ENCODE measurements around the gene PLEKHA4. TPM values are rescaled to one million over a fixed set of nuclear protein-coding genes. Genes with fewer than 3 reads are reported as not detected.
"Not testable (repeated sequence)": the region's sequence is repeated elsewhere in the genome, so short reads cannot be mapped to it uniquely, and the experiment has no call there.

Gene PLEKHA4
- total RNA-seq, 1 experiment from 2014 or later = 1.2 TPM

DNA sequence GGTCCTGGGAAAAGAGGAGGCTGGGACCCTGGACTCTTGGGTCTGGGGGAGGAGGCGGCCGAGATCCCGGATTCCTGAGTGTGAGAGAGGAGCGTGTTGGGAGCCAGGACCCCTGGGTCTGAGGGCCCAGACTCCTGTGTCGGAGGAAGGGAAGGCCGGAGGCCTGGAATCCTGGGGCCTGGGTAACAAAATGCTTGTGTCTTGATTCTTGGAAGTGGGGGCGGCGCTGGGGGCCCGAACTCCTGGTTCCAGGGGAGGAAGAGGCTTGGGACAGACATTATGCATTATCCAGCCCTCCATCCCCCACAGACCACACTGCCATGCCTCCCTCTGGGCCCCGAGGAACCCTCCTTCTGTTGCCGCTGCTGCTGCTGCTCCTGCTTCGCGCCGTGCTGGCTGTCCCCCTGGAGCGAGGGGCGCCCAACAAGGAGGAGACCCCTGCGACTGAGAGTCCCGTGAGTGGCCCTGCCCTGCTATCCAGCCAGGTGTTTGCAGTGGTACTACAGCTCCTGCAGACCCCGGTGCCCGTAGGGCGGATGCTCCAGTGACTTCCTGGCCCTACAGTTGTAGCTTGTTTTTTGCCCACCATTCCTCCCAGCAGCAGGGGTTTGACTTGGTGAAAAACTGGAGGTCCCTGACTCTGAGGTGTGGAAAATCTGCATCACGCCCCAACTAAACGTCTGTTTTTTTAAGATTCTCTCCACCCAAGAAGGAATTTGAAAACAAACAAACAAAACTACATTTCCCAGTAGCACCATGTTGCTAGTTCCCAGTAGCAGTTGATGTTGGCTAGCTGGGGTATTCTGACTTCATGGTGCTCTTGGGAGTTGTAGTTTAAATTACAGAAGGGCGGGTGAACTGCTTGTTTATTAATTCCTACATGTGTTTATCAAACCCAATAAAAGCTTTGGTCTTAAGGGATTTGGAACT, 32.3 kb upstream of the PLEKHA4 start:
- intact Hi-C loops (cut with micrococcal nuclease) = no loop called here
- no peak for TF ChIP-seq EZH2 (IDR thresholded peaks at IDR 0.05; ENCODE audit: low read length, unreplicated experiment)
- no peak for TF ChIP-seq EZH2phosphoT487 (IDR thresholded peaks at IDR 0.05; ENCODE audit: borderline replicate concordance, low read length)
- no peak for TF ChIP-seq CTCF (conservative IDR thresholded peaks at IDR 0.05; ENCODE audit: low read depth, low read length)
- Histone ChIP-seq H4K20me1 (ENCODE audit: low read length) (no peaks in the 10 kb centered on the region), H3K4me1 (ENCODE audit: insufficient read depth, low read length) (peaks cover 5% of the 10 kb centered on the region; the same call in 1 of the 2 replicates), H3K27me3 (ENCODE audit: low read length) (no peaks in the 10 kb centered on the region), H3K79me2 (ENCODE audit: low read length) (peaks cover 17% of the 10 kb centered on the region), H3K9me2 (replicated peaks; ENCODE audit: low read length) (no peaks in the 10 kb centered on the region), H3K27ac (ENCODE audit: low read length) (peak overlapping the region; percentile 28; the same call in 1 of the 2 replicates), H3F3A (ENCODE audit: low read length, unreplicated experiment) (no peaks in the 10 kb centered on the region), H3K9ac (ENCODE audit: low read length) (peak overlapping the region; percentile 85), H3K4me3 (ENCODE audit: low read length) (peak overlapping the region; percentile 91), H3K9me3 (ENCODE audit: low read length) (no peaks in the 10 kb centered on the region), H2AFZ (ENCODE audit: low read length) (peak overlapping the region; percentile 86), H3K4me2 (ENCODE audit: low read length) (peak overlapping the region; percentile 95), H3K36me3 (ENCODE audit: low read depth, low read length) (no peaks in the 10 kb centered on the region)
- BruUV-seq (replicated peaks) = TSS peak; percentile 91
- ChIA-PET CTCF (no interaction called here), POLR2A (ENCODE audit: unreplicated experiment) (interaction anchor here (0.6 kb wide), 1 partner anchor 27 kb away, joined by 3 read pairs; no protein-coding TSS in a partner anchor)
- ATAC-seq (no peak; the same call in 1 of the 2 replicates), DNase-seq (peak; percentile 23)

DNA sequence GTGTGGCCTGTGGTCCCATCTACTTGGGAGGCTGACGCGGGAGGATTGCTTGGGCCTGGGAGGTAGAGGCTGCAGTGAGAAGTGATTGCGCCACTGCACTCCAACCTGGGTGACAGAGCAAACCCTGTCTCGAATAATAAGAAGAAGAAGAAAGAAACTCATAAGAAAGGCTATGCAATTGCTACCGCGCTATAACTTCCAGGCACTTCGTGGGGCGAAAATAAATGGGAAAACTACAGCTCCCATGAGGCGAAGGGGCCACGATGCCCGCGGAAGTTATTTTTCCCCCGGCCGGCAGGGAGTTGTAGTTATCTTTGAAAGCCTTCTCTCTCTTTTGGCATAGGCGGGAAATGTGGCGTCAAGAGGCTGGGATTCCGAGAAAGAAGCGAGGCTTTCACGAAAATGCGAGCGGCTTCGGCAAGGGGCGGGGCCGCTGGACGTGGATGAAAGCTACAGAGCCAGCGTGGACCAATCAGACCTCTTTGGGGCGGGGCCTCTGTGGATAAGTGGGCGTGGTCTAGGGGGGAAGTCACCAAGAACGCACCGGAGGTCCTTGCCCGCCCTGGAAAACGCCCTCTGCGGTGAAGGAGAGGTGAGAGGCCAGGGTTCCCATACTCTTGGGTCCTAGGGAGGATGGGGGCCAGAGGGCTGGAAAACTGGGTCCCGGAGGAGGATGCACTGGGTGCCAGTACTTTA, 31.5 kb upstream of the PLEKHA4 start, which contains the start of gene NUCB1:
NUCB1 (plus strand) TSS at position 532 of the 696 bp plus-strand sequence. CDS start 485 bp downstream, outside the sequence.
- Histone ChIP-seq H3K36me3 (ENCODE audit: low read depth, low read length) (no peaks in the 10 kb centered on the region), H3K4me1 (ENCODE audit: insufficient read depth, low read length) (peaks cover 5% of the 10 kb centered on the region; the same call in 1 of the 2 replicates), H4K20me1 (ENCODE audit: low read length) (no peaks in the 10 kb centered on the region), H3K79me2 (ENCODE audit: low read length) (peaks cover 17% of the 10 kb centered on the region), H3F3A (ENCODE audit: low read length, unreplicated experiment) (no peaks in the 10 kb centered on the region), H3K4me2 (ENCODE audit: low read length) (peak within 1 kb of the TSS; percentile 95), H3K9me3 (ENCODE audit: low read length) (no peaks in the 10 kb centered on the region), H3K27ac (ENCODE audit: low read length) (peak within 1 kb of the TSS; percentile 38; the same call in 1 of the 2 replicates), H3K4me3 (ENCODE audit: low read length) (peak within 1 kb of the TSS; percentile 91), H3K9ac (ENCODE audit: low read length) (peak within 1 kb of the TSS; percentile 85), H3K27me3 (ENCODE audit: low read length) (no peaks in the 10 kb centered on the region), H3K9me2 (replicated peaks; ENCODE audit: low read length) (no peaks in the 10 kb centered on the region), H2AFZ (ENCODE audit: low read length) (peak within 1 kb of the TSS; percentile 86)
- intact Hi-C loops (cut with micrococcal nuclease) = no loop called here
- DNase-seq = peak; percentile 96
- CTCF ChIA-PET = no interaction called here
- no peak for TF ChIP-seq EZH2phosphoT487 (IDR thresholded peaks at IDR 0.05; ENCODE audit: borderline replicate concordance, low read length)
- peak; percentile 97 for ATAC-seq
- POLR2A ChIA-PET (ENCODE audit: unreplicated experiment) = interaction anchor here (0.6 kb wide), 1 partner anchor 27 kb away, joined by 3 read pairs; no protein-coding TSS in a partner anchor
- TSS peak; percentile 99 for BruUV-seq (replicated peaks)

GRCh38 chr19:48899386-48899749, 31.0 kb upstream of the PLEKHA4 start:
- Histone ChIP-seq H3K4me3 (ENCODE audit: low read length) (peak overlapping the region; percentile 91; the same call in 1 of the 2 replicates), H3K79me2 (ENCODE audit: low read length) (peaks cover 17% of the 10 kb centered on the region), H3K9ac (ENCODE audit: low read length) (peak overlapping the region; percentile 85; the same call in 1 of the 2 replicates), H3K4me2 (ENCODE audit: low read length) (peak overlapping the region; percentile 95)
- BruUV-seq (replicated peaks); H3K36me3 ChIP-seq (ENCODE audit: low read depth, low read length); DNase-seq; H3K27me3 ChIP-seq (ENCODE audit: low read length); intact Hi-C loops (cut with micrococcal nuclease); H3F3A ChIP-seq (ENCODE audit: low read length, unreplicated experiment); H3K9me3 ChIP-seq (ENCODE audit: low read length); ATAC-seq; H4K20me1 ChIP-seq (ENCODE audit: low read length); CTCF ChIA-PET; H3K4me1 ChIP-seq (ENCODE audit: insufficient read depth, low read length); H3K27ac ChIP-seq (ENCODE audit: low read length); H2AFZ ChIP-seq (ENCODE audit: low read length); H3K9me2 ChIP-seq (replicated peaks; ENCODE audit: low read length); POLR2A ChIA-PET (ENCODE audit: unreplicated experiment): not testable (repeated sequence)

Measured in PC-3 (cell line).